ENCODE data around the gene DAB2. TPM values are rescaled to one million over a fixed set of nuclear protein-coding genes. Genes with fewer than 3 reads are reported as not detected.

The DAB2 gene
- not detected for total RNA-seq

- intact Hi-C loops (cut with micrococcal nuclease), result loop anchor here (1.0 kb wide), 1 partner anchor 122 kb away; no protein-coding TSS in a partner anchor
- no peaks in the 10 kb centered on the region for H3K9me3 Mint-ChIP-seq
- peak; percentile 60 for DNase-seq
- H3K27me3 Mint-ChIP-seq (ENCODE audit: low read depth), result peaks cover 38% of the 10 kb centered on the region
- H3K4me1 Mint-ChIP-seq (ENCODE audit: low read depth), result no peaks in the 10 kb centered on the region
- peak within 1 kb of the TSS; percentile 74 for H3K4me3 Mint-ChIP-seq
- no peaks in the 10 kb centered on the region for H3K36me3 Mint-ChIP-seq (ENCODE audit: low read depth)
- CTCF ChIA-PET, result interaction anchor here (0.6 to 2.5 kb wide), 13 partner anchors 9 to 500 kb away, joined by 3 to 9 read pairs (median 4); no protein-coding TSS in a partner anchor
- no peak within 1 kb of the TSS for H3K27ac Mint-ChIP-seq
These were observed at the start of gene DAB2 for GRCh38 chr5:39424736-39425637. Gene DAB2 (minus strand): TSS chr5:39424980. CDS start chr5:39394320, 30,660 bp downstream.

- DNase-seq, result no peak
- Mint-ChIP-seq H3K9me3 (no peaks in the 10 kb centered on the region), H3K4me3 (no peak overlapping the region), H3K4me1 (ENCODE audit: low read depth) (peaks cover 4% of the 10 kb centered on the region), H3K36me3 (ENCODE audit: low read depth) (no peaks in the 10 kb centered on the region), H3K27me3 (ENCODE audit: low read depth) (no peaks in the 10 kb centered on the region), H3K27ac (no peak overlapping the region)
- CTCF ChIA-PET, result interaction anchor here (0.6 to 1.1 kb wide), 2 partner anchors 17 to 828 kb away, joined by 3 read pairs; no protein-coding TSS in a partner anchor
- intact Hi-C loops (cut with micrococcal nuclease), result no loop called here
These were observed 48.5 kb upstream of the DAB2 start for GRCh38 chr5:39473156-39473775.

- no peaks in the 10 kb centered on the region for H3K9me3 Mint-ChIP-seq
- intact Hi-C loops (cut with micrococcal nuclease), result no loop called here
- no peaks in the 10 kb centered on the region for H3K27me3 Mint-ChIP-seq (ENCODE audit: low read depth)
- no peak overlapping the region for H3K27ac Mint-ChIP-seq
- DNase-seq, result no peak
- H3K4me1 Mint-ChIP-seq (ENCODE audit: low read depth), result peaks cover 4% of the 10 kb centered on the region
- no peak overlapping the region for H3K4me3 Mint-ChIP-seq
- H3K36me3 Mint-ChIP-seq (ENCODE audit: low read depth), result no peaks in the 10 kb centered on the region
- CTCF ChIA-PET, result no interaction called here
These were observed 47.2 kb upstream of the DAB2 start for GRCh38 chr5:39471836-39472508.

GRCh38 chr5:39470811-39471210, 46.0 kb upstream of the DAB2 start:
- no peaks in the 10 kb centered on the region for H3K36me3 Mint-ChIP-seq (ENCODE audit: low read depth)
- no peaks in the 10 kb centered on the region for H3K9me3 Mint-ChIP-seq
- DNase-seq, result no peak
- H3K27me3 Mint-ChIP-seq (ENCODE audit: low read depth), result no peaks in the 10 kb centered on the region
- no peak overlapping the region for H3K4me3 Mint-ChIP-seq
- intact Hi-C loops (cut with micrococcal nuclease), result no loop called here
- H3K27ac Mint-ChIP-seq, result no peak overlapping the region
- CTCF ChIA-PET, result no interaction called here
- peaks cover 4% of the 10 kb centered on the region for H3K4me1 Mint-ChIP-seq (ENCODE audit: low read depth)

GRCh38 chr5:39469777-39470415, 45.1 kb upstream of the DAB2 start:
- Mint-ChIP-seq H3K4me1 (ENCODE audit: low read depth) (peaks cover 4% of the 10 kb centered on the region), H3K4me3 (no peak overlapping the region), H3K9me3 (no peaks in the 10 kb centered on the region), H3K36me3 (ENCODE audit: low read depth) (no peaks in the 10 kb centered on the region), H3K27me3 (ENCODE audit: low read depth) (no peaks in the 10 kb centered on the region), H3K27ac (no peak overlapping the region)
- no peak for DNase-seq
- CTCF ChIA-PET, result interaction anchor here (1.0 kb wide), 1 partner anchor 253 kb away, joined by 4 read pairs; no protein-coding TSS in a partner anchor
- intact Hi-C loops (cut with micrococcal nuclease), result no loop called here

DNA sequence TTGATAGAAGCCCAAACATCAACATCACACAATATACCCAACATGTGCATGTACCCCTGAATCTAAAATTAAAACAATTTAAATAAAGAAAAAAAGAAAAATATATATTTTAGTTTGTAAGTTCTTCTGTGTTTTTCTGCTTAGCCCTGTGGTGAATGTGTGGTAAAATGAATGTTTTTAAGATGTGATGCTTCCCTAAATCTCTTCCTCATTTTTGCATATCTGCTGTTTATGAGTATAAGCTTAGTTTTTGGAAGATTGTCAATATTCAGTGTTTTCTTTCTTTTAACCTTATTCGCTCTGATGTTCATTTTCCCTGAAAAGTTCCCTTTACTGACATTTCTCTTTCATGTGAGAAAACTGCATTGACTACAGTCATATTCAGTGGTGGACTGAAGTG, 44.4 kb upstream of the DAB2 start:
- intact Hi-C loops (cut with micrococcal nuclease), result no loop called here
- Mint-ChIP-seq H3K4me3 (no peak overlapping the region), H3K4me1 (ENCODE audit: low read depth) (peaks cover 4% of the 10 kb centered on the region), H3K27me3 (ENCODE audit: low read depth) (peaks cover under 1% of the 10 kb centered on the region), H3K36me3 (ENCODE audit: low read depth) (no peaks in the 10 kb centered on the region), H3K9me3 (no peaks in the 10 kb centered on the region), H3K27ac (no peak overlapping the region)
- no peak for DNase-seq
- CTCF ChIA-PET, result interaction anchor here (0.6 to 1.0 kb wide), 2 partner anchors 66 to 252 kb away, joined by 3 to 4 read pairs; no protein-coding TSS in a partner anchor

DNA sequence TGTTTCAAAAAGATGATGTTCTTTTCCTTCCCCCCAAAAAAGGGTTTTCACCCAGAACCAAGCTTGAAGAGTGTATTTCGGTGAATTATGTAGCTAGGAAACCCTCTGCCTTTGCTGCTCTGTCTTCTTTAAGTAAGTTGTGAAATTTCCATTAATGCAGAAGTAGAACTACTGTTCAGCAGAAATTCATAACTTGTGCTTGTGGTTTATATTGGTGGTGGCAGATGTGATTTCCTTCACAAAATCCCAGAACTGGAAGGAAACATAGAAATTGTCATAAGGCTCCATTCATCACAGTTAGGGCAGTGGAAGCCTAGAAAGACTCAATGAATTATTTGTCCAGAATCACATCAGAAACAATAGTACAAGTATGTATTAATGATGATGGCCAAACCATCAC, 42.1 kb upstream of the DAB2 start:
- CTCF ChIA-PET, result no interaction called here
- Mint-ChIP-seq H3K27me3 (ENCODE audit: low read depth) (peaks cover 6% of the 10 kb centered on the region), H3K36me3 (ENCODE audit: low read depth) (no peaks in the 10 kb centered on the region), H3K4me1 (ENCODE audit: low read depth) (no peaks in the 10 kb centered on the region), H3K9me3 (no peaks in the 10 kb centered on the region), H3K27ac (no peak overlapping the region), H3K4me3 (no peak overlapping the region)
- intact Hi-C loops (cut with micrococcal nuclease), result no loop called here
- DNase-seq, result no peak

DNA sequence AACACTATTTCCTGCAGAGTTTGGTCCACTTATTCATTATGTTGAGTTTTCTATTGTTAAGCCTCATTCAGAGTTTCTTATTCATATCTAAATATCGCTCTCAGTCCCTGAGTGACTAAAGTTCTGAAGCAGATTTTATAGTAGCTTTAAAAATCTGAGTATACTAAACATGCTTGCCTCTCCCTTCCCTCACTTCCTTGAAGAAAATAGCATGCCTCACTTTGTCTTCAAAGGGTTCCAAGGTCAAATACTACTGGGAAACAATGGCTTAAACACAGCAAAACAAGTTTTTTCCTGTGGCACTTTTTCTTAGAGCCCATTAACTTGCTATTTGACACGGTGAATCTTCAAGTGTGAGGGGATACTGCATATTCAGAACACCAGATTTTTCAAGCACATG, 41.1 kb upstream of the DAB2 start:
- Mint-ChIP-seq H3K36me3 (ENCODE audit: low read depth) (no peaks in the 10 kb centered on the region), H3K9me3 (no peaks in the 10 kb centered on the region), H3K4me1 (ENCODE audit: low read depth) (no peaks in the 10 kb centered on the region), H3K27me3 (ENCODE audit: low read depth) (peaks cover 10% of the 10 kb centered on the region), H3K4me3 (no peak overlapping the region), H3K27ac (no peak overlapping the region)
- no peak for DNase-seq
- intact Hi-C loops (cut with micrococcal nuclease), result no loop called here
- CTCF ChIA-PET, result no interaction called here

GRCh38 chr5:39465097-39465496, 40.3 kb upstream of the DAB2 start:
- CTCF ChIA-PET, result no interaction called here
- Mint-ChIP-seq H3K36me3 (ENCODE audit: low read depth) (no peaks in the 10 kb centered on the region), H3K27me3 (ENCODE audit: low read depth) (peaks cover 10% of the 10 kb centered on the region), H3K4me3 (no peak overlapping the region), H3K9me3 (no peaks in the 10 kb centered on the region), H3K27ac (no peak overlapping the region), H3K4me1 (ENCODE audit: low read depth) (no peaks in the 10 kb centered on the region)
- no peak for DNase-seq
- intact Hi-C loops (cut with micrococcal nuclease), result no loop called here

- Mint-ChIP-seq H3K27me3 (ENCODE audit: low read depth) (peaks cover 10% of the 10 kb centered on the region), H3K4me1 (ENCODE audit: low read depth) (no peaks in the 10 kb centered on the region), H3K4me3 (no peak overlapping the region), H3K36me3 (ENCODE audit: low read depth) (no peaks in the 10 kb centered on the region), H3K9me3 (no peaks in the 10 kb centered on the region), H3K27ac (no peak overlapping the region)
- CTCF ChIA-PET, result interaction anchor here (0.6 kb wide), 1 partner anchor 84 kb away, joined by 3 read pairs; no protein-coding TSS in a partner anchor
- no peak for DNase-seq
- intact Hi-C loops (cut with micrococcal nuclease), result no loop called here
These were observed 39.3 kb upstream of the DAB2 start for GRCh38 chr5:39464088-39464487.

DNA sequence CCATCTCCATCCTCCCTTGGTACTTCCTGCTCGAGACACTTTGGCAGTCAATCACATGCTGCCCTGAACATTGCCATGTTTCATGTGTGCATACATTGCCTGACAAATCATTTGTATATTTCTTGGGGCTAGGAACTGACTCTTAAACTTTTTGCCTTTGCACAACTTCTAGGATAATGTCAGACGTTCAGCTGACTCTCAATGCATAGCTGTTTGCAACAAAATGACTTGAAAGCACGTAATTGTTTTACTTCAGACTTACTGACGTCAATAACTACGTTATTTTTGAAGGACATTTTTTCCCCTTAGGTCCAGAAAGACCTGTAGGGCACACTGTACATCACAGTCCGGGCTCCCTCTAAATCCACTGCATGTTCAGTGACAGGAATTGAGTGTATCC, 37.4 kb upstream of the DAB2 start:
- H3K36me3 Mint-ChIP-seq (ENCODE audit: low read depth), result no peaks in the 10 kb centered on the region
- CTCF ChIA-PET, result no interaction called here
- H3K9me3 Mint-ChIP-seq, result no peaks in the 10 kb centered on the region
- DNase-seq, result no peak
- no peak overlapping the region for H3K27ac Mint-ChIP-seq
- no peak overlapping the region for H3K4me3 Mint-ChIP-seq
- peaks cover 14% of the 10 kb centered on the region for H3K27me3 Mint-ChIP-seq (ENCODE audit: low read depth)
- H3K4me1 Mint-ChIP-seq (ENCODE audit: low read depth), result no peaks in the 10 kb centered on the region
- intact Hi-C loops (cut with micrococcal nuclease), result no loop called here

All from activated naive CD4-positive, alpha-beta T cell treated with anti-CD3 and anti-CD28 coated beads for 36 hours (primary cell).